GM19372 (cell line): ENCODE results near the gene RABGAP1L.
"Not testable (repeated sequence)": the region's sequence is repeated elsewhere in the genome, so short reads cannot be mapped to it uniquely, and the experiment has no call there.

ENCODE experiments used
- ATAC-seq: cut with Tn5 transposase; IDR thresholded peaks from one replicate; pipeline ENCODE4 v1.9.1; 2021; ENCODE audit warnings: mild to moderate bottlenecking, low read depth, moderate library complexity; ENCODE audit not compliant: unreplicated experiment

The RABGAP1L gene

GRCh38 chr1:174352883-174353608 is 193.7 kb downstream of the RABGAP1L start:
- ATAC-seq = no peak

DNA sequence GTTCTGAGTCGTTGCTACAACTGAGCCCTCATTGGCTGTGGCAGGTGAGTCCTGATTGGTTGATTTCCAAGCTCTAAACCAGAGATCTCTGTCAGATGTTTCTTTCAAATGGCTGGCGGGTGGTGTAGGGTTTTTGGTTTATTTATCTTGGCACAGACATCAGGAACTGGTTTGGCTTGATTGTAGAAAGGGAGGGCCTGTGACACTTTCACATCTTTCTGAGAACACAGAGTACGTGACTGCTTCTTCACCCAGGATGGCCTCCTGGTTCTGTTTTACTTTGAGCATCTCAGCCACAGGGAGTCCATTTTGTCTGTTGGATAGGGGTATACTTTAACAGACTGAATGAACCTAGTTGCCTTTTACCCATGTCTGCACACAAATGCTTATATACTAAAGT is 199.0 kb downstream of the RABGAP1L start:
- ATAC-seq = no peak

GRCh38 chr1:174358786-174359453 is 199.6 kb downstream of the RABGAP1L start:
- no peak for ATAC-seq

- no peak for ATAC-seq
These were observed 200.1 kb downstream of the RABGAP1L start for GRCh38 chr1:174359454-174359805.

DNA sequence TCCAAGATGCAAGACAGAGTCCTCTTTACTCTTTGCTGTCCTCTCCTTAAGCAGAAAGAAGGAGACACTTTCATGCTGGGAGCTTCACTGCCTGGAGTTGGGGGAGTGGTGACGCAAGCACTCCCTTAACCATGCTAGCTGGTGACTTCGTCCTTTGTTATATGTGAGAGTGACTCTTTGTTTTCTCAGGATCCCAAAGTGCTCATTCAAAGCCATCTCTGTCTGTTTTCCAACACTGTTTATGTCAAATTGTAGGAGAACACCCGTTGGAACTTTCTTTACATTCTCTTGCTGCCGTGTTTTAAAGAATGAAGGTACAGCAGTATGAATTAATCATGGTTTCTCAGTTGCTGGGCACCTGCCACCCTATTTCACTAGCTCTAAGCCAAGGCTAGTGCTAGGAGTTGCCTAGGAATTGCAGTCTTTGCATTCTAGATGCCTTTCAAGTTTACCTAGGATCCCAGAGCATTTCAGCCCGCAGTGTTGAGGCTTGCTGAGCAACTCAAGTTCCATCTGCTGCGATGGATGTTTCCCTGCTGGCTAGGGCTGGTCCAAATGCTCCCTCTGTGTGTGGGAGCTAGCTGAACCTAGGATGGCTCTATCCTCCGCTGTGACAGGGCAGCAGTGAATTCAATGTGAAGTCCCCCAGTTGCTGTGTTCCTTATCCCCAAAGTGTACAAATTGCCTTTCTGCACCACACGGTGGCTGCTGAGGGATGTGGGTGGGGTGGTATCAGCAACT is 205.8 kb downstream of the RABGAP1L start:
- no peak for ATAC-seq

GRCh38 chr1:174366946-174367345 is 207.6 kb downstream of the RABGAP1L start:
- no peak for ATAC-seq

DNA sequence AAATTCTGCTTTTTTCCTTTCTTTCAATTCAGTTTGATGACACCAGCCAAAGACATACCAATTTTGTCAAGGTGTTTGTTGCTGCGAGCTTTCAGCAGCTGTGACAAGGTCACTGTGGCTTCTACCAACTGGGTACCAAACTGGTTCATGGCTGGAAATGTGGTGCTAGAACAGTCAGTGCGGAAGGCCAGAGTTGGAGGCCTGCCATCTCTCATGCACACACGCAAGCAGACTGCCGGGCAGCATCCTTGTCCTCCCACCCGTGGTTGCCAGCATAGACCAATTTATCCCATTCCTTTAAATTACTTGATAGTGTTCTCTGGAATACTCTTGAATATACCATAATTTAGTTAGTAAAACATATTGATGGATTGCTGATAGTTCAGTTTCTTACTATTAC is 208.6 kb downstream of the RABGAP1L start:
- ATAC-seq = no peak

GRCh38 chr1:174376030-174376429 is 216.7 kb downstream of the RABGAP1L start:
- ATAC-seq = no peak

GRCh38 chr1:174391716-174392115 is 232.4 kb downstream of the RABGAP1L start:
- ATAC-seq = no peak

- ATAC-seq = no peak
These were observed 234.6 kb downstream of the RABGAP1L start for GRCh38 chr1:174393885-174394284.

DNA sequence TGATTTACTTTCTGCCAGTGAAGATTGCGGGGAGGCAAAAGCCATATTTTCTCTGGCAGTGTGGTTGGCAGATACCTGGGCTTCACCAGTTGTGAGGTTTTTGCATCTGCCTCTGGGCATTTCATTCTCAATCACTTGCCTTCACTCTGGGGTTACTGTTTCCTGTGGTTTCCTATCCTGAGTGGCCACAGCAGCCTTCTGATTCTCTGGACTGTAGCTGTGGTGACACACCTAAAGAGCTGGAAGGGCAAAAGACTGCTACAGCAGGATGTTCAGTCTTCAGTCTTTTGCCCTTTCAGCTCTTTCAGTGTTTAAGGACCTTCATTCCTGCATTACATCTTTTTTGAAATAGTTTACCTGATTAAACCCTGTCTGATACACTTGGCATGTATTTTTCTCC is 237.9 kb downstream of the RABGAP1L start:
- ATAC-seq = no peak

- no peak for ATAC-seq
These were observed 238.9 kb downstream of the RABGAP1L start for GRCh38 chr1:174398246-174398645.

DNA sequence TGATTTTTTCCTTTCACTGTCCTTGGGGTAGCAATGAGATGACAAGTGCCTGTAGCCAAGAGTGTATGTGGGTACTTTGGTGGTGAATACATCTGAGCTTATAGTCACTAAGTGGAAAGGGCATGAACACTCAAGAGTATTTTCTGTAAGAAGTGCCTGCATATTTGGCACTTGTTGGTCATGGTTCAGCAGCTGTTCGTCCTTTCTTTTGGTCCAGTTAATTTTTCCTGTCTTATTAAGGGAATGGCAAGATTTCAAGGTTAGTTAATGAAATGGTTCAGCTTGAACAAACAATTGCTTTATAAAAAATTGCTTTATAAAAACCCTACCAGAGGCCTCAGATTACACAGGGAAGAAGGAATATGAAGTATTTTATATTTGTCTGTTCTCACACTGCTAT is 239.9 kb downstream of the RABGAP1L start:
- ATAC-seq = no peak

DNA sequence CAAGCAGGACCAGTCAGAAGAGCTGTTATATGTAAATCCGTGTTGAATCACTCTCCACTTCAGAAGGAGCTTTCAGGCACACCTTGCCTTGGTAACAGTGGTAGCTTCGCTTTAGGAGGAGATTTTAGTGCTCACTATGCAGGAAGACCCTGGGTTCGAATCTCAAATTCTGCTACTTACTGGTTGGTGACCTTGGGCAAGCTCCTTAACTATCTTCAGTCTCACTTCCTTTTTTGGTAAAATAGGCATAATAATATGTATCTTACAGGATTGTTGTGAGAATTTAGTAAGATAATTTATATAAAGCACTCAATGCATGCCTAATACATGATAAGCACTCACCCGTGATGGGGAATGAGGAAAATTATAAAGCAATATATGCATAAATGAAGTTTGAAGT is 241.8 kb downstream of the RABGAP1L start:
- no peak for ATAC-seq

DNA sequence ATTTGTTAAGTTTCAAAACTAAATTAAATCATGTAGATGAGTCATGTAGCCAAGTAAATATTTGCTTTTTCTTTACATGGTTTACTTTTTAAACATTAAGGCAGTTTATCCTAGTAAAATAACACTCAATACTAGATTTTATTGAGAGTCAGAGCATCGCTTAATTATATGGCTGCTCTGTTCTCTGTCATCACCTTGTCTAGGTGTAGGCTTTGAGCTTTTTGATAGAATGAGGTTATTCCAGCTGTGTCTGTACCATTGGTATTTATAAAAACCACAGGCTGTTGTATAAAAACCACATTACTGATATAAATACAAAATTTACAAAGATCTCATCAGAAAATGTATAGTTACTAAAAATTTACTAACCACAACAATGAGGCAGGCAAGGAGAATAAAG is 245.9 kb downstream of the RABGAP1L start:
- ATAC-seq = no peak

- ATAC-seq = no peak
These were observed 247.1 kb downstream of the RABGAP1L start for GRCh38 chr1:174406421-174406820.

- no peak for ATAC-seq
These were observed 248.3 kb downstream of the RABGAP1L start for GRCh38 chr1:174407665-174408064.

GRCh38 chr1:174408146-174408545 is 248.8 kb downstream of the RABGAP1L start:
- ATAC-seq = no peak

DNA sequence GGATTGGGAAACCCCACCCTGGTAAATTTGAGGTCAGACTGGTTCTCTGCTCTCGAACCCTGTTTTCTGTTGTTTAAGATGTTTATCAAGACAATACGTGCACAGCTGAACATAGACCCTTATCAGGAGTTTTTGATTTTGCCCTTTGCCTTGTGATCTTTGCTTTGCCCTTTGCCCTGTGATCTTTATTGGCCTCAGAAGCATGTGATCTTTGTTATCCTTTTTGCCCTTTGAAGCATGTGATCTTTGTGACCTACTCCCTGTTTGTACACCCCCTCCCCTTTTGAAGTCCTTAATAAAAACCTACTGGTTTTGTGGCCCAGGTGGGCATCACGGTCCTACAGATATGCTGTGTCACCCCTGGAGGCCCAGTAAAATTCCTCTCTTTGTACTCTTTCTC is 250.5 kb downstream of the RABGAP1L start:
- not testable (repeated sequence) for ATAC-seq

DNA sequence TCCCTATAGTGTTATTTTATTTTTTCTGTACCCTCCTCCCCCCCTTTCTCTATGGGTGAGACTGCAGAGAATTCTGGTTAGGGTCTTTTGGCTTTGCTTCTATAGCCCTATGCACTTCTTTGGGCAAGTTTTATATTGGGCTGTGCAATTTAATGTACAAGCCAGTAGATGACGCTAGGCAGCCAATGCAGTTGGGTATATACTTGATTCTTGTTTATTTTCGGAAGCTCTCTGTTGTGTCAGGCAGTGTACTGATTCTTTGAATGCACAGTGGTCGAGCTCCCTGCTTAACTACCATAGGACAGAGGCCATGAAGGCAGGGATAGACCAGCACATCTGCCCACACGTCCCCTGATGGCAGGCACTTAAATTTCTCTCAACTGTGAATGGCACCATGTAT is 254.3 kb downstream of the RABGAP1L start:
- no peak for ATAC-seq

DNA sequence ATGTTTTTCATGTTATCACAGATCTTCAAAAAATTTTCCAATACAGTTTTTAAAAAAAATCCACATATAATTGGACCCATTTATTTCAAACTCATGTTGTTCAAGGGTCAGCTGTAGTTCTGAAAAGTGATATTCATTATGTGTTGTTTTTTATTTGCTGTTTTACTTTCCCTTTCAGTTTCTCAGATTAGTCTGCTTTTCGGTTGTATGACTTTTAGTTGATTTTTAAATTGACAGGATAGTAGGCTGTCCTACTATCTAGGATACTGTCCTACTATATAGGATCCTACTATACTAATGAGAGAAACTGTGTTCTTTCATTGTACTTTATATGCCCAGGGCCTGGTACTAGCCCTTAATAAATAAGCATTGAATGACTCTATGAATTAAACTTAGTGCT is 254.9 kb downstream of the RABGAP1L start:
- no peak for ATAC-seq

DNA sequence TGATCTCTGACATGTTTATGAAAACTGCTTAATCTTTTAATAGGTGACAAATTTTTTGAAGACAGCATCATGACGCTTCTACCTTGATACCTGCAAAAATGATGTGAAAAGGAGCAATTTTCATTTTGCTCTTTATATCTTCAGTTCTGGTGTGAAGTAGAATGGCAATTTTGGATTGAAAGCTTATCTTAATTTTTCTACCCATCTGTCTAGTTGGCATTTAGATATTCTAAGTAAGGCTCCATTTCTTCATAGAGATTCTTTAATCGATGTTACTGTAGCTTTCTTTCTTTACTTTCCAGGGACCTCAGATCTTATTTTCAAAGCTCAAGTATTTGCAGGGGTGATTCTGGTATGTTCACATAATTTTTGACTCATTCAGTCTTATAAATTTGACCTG is 256.2 kb downstream of the RABGAP1L start:
- no peak for ATAC-seq
